ENCODE results near the gene CYBRD1.

CYBRD1 gene, protein sequence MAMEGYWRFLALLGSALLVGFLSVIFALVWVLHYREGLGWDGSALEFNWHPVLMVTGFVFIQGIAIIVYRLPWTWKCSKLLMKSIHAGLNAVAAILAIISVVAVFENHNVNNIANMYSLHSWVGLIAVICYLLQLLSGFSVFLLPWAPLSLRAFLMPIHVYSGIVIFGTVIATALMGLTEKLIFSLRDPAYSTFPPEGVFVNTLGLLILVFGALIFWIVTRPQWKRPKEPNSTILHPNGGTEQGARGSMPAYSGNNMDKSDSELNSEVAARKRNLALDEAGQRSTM
- 0.17 to 3.9 (median 1.7) reads per million in 3 donors for total RNA-seq

DNA sequence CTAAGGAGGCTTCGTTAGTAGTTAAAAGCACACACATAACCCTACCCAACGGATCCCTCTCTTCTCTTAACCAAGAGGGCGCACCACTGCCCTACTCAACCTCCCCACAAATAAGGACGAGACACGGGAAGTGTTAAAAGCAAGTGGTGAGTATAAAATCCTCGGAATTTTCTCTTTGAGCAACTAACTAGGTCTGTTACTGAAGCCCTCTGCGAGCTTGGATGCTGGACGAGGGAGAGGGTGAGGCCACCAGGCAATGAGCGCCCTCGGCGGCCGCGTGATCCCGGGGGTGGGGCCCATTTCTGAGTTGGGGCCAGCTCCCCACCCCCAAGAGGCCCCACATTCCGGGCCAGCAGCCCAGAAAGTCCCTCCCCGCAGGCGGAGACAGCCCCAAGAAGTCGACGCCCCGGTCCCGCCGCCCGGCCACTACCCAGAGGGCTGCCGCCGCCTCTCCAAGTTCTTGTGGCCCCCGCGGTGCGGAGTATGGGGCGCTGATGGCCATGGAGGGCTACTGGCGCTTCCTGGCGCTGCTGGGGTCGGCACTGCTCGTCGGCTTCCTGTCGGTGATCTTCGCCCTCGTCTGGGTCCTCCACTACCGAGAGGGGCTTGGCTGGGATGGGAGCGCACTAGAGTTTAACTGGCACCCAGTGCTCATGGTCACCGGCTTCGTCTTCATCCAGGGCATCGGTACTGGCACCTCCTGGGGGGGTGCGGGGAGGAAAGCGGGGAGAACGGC, at the start of gene CYBRD1:
CYBRD1 (plus strand) TSS at position 423 of the 736 bp plus-strand sequence; CDS start at position 495, 72 bp downstream.
- H3K9me3 ChIP-seq (ENCODE audit: control insufficient read depth, low read length) = no peaks in the 10 kb centered on the region
- no peak for DNase-seq
- H3K4me1 ChIP-seq (ENCODE audit: control insufficient read depth, insufficient read depth, low read length, poor library complexity, severe bottlenecking) = peaks cover 8% of the 10 kb centered on the region
- H3K27ac ChIP-seq (ENCODE audit: insufficient read depth, low read length, poor library complexity, severe bottlenecking) = no peak within 1 kb of the TSS
- H3K4me3 ChIP-seq (ENCODE audit: insufficient read depth, low read depth, low read length, poor library complexity, severe bottlenecking) = peak within 1 kb of the TSS; percentile 49
- H3K36me3 ChIP-seq (ENCODE audit: control insufficient read depth, insufficient read depth, low read length) = no peaks in the 10 kb centered on the region
- H3K27me3 ChIP-seq (replicated peaks; ENCODE audit: control insufficient read depth, insufficient read depth, low read length, poor library complexity, severe bottlenecking) = peaks cover 8% of the 10 kb centered on the region

DNA sequence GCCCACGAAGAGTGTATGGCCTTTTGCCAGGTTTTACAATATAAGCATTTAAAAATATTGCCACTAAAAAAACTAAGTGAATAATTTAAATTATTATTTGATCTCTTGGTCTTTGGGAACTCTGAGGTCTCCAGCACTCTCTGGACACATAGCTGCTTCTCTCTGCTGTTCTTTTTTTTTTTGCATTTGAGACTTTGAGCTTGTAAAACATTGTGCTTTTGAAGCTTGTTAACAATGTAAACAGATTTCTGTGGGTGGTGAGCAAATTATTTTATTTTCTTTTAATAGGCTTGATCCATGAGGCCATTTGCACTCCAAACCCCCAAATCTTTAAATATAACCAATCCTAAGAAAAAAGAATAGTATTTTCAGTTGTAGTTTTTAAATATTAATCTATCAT, 46.3 kb upstream of the CYBRD1 start:
- H3K27me3 ChIP-seq (replicated peaks; ENCODE audit: control insufficient read depth, insufficient read depth, low read length, poor library complexity, severe bottlenecking) = no peaks in the 10 kb centered on the region
- no peak overlapping the region for H3K4me3 ChIP-seq (ENCODE audit: insufficient read depth, low read depth, low read length, poor library complexity, severe bottlenecking)
- DNase-seq = no peak
- H3K9me3 ChIP-seq (ENCODE audit: control insufficient read depth, low read length) = no peaks in the 10 kb centered on the region
- H3K36me3 ChIP-seq (ENCODE audit: control insufficient read depth, insufficient read depth, low read length) = peaks cover 26% of the 10 kb centered on the region
- H3K4me1 ChIP-seq (ENCODE audit: control insufficient read depth, insufficient read depth, low read length, poor library complexity, severe bottlenecking) = no peaks in the 10 kb centered on the region
- H3K27ac ChIP-seq (ENCODE audit: insufficient read depth, low read length, poor library complexity, severe bottlenecking) = no peak overlapping the region

DNA sequence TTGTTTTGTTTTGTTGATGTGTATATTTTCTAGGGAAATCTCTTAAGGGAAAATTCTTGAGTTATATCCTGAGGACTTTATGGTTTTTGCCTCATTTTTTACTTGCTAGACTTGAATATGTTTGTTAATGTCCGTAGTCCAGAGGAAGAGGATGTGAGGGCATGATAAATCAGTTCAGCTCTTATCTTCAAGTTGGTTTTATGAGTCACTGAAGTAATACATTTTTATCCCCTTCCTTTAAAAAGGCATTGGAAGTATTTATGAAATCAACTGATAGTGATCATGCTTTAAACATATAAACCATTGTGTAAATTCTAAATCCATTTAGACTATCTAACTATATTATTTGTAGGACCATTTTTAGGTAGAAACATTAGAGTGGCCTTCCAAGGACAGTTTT, 43.9 kb upstream of the CYBRD1 start:
- no peak for DNase-seq
- H3K4me1 ChIP-seq (ENCODE audit: control insufficient read depth, insufficient read depth, low read length, poor library complexity, severe bottlenecking) = no peaks in the 10 kb centered on the region
- H3K27me3 ChIP-seq (replicated peaks; ENCODE audit: control insufficient read depth, insufficient read depth, low read length, poor library complexity, severe bottlenecking) = no peaks in the 10 kb centered on the region
- H3K9me3 ChIP-seq (ENCODE audit: control insufficient read depth, low read length) = no peaks in the 10 kb centered on the region
- peaks cover 35% of the 10 kb centered on the region for H3K36me3 ChIP-seq (ENCODE audit: control insufficient read depth, insufficient read depth, low read length)
- H3K4me3 ChIP-seq (ENCODE audit: insufficient read depth, low read depth, low read length, poor library complexity, severe bottlenecking) = no peak overlapping the region
- no peak overlapping the region for H3K27ac ChIP-seq (ENCODE audit: insufficient read depth, low read length, poor library complexity, severe bottlenecking)

DNA sequence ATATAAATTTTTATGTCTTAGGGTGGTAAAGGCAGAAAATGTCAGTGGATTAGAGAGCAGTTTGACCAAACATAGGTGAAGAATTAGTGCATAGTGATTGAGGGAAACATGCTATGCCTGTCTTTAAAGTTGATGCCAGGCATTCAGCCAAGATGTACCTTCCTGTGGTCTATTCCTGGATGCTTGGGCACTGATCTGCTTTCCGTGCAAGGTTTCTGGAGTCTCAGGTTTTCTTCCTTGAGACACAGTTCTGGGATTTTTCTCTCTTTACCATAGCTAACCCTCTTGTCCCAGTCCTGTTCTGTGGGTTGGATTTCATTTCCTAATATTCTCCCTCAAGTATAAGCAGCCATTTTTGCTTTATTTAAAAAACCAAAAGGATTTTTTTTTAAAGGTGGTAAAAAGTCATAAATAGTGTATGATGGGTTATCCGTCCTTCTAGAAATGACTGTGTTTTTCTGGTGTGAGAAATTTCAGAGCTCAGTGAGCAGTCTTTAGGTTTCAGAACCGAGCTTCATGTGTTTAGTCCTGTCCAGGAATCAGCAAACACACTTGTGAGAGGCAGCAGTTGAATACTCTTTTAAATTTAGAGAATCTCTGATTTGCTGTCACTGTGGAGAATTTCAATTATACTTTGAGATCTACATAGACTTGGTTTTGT, 43.0 kb upstream of the CYBRD1 start:
- H3K4me1 ChIP-seq (ENCODE audit: control insufficient read depth, insufficient read depth, low read length, poor library complexity, severe bottlenecking) = no peaks in the 10 kb centered on the region
- H3K9me3 ChIP-seq (ENCODE audit: control insufficient read depth, low read length) = no peaks in the 10 kb centered on the region
- H3K36me3 ChIP-seq (ENCODE audit: control insufficient read depth, insufficient read depth, low read length) = peaks cover 35% of the 10 kb centered on the region
- no peak for DNase-seq
- H3K4me3 ChIP-seq (ENCODE audit: insufficient read depth, low read depth, low read length, poor library complexity, severe bottlenecking) = no peak overlapping the region
- no peak overlapping the region for H3K27ac ChIP-seq (ENCODE audit: insufficient read depth, low read length, poor library complexity, severe bottlenecking)
- no peaks in the 10 kb centered on the region for H3K27me3 ChIP-seq (replicated peaks; ENCODE audit: control insufficient read depth, insufficient read depth, low read length, poor library complexity, severe bottlenecking)

DNA sequence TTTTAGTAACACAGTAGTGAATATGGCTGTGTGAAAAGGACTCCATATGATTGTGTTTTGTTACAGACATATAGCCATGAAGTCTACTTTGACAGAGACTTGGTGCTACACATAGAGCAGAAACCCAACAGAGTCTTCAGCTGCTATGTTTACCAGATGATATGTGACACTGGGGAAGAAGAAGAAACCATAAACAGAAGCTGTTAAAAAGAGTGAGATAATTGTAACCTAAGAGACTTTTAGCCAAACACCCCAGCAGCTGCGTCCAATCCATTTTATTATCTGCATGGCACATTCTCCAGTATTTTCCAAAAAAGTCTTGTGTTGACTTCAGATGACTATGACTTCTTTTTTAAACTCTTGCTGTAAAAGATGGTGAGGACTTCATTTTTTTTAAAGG, 41.4 kb upstream of the CYBRD1 start:
- no peak overlapping the region for H3K4me3 ChIP-seq (ENCODE audit: insufficient read depth, low read depth, low read length, poor library complexity, severe bottlenecking)
- no peaks in the 10 kb centered on the region for H3K27me3 ChIP-seq (replicated peaks; ENCODE audit: control insufficient read depth, insufficient read depth, low read length, poor library complexity, severe bottlenecking)
- DNase-seq = no peak
- no peaks in the 10 kb centered on the region for H3K4me1 ChIP-seq (ENCODE audit: control insufficient read depth, insufficient read depth, low read length, poor library complexity, severe bottlenecking)
- H3K9me3 ChIP-seq (ENCODE audit: control insufficient read depth, low read length) = no peaks in the 10 kb centered on the region
- H3K36me3 ChIP-seq (ENCODE audit: control insufficient read depth, insufficient read depth, low read length) = peaks cover 27% of the 10 kb centered on the region
- H3K27ac ChIP-seq (ENCODE audit: insufficient read depth, low read length, poor library complexity, severe bottlenecking) = no peak overlapping the region

DNA sequence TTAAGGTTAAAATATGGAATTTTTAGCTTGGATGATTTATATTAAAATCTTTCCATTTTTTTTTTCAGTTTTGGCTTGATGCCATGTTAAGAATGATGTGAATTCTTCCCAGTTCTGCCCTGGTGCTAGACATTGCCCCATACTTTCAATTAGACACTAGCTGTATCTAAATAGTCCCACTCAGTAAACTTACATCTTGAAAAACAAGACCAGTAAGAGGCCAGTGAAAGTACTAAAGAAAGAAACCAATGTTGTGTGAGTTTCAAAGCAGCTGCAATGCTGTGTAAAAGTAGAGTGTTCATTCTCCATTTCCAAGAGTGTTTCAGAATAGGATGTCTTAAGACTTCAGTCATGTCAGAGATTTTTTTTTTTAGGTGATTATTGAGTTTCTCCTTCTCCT, 40.0 kb upstream of the CYBRD1 start:
- no peaks in the 10 kb centered on the region for H3K27me3 ChIP-seq (replicated peaks; ENCODE audit: control insufficient read depth, insufficient read depth, low read length, poor library complexity, severe bottlenecking)
- H3K4me1 ChIP-seq (ENCODE audit: control insufficient read depth, insufficient read depth, low read length, poor library complexity, severe bottlenecking) = no peaks in the 10 kb centered on the region
- H3K4me3 ChIP-seq (ENCODE audit: insufficient read depth, low read depth, low read length, poor library complexity, severe bottlenecking) = no peak overlapping the region
- no peak overlapping the region for H3K27ac ChIP-seq (ENCODE audit: insufficient read depth, low read length, poor library complexity, severe bottlenecking)
- DNase-seq = no peak
- H3K36me3 ChIP-seq (ENCODE audit: control insufficient read depth, insufficient read depth, low read length) = peaks cover 27% of the 10 kb centered on the region
- H3K9me3 ChIP-seq (ENCODE audit: control insufficient read depth, low read length) = no peaks in the 10 kb centered on the region

DNA sequence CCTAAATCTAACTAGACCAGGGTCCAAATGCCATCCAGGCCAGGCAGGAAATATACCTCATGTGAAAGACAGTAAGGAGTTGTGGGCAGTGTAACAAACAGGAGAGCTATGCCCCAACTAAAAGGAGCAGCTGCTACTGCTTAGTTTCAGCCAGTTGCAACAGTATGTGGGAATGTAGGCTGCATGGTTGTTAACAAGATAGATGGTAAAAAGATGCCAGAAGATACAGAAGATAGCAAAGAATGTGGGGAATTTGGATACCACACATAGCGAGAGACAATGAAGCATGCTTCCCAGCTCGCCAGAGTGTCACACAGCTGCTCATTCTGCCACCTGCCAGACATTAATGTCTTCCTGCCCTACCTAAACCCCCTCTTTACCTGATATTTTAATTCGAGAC, 39.4 kb upstream of the CYBRD1 start:
- no peaks in the 10 kb centered on the region for H3K9me3 ChIP-seq (ENCODE audit: control insufficient read depth, low read length)
- H3K27me3 ChIP-seq (replicated peaks; ENCODE audit: control insufficient read depth, insufficient read depth, low read length, poor library complexity, severe bottlenecking) = no peaks in the 10 kb centered on the region
- no peaks in the 10 kb centered on the region for H3K4me1 ChIP-seq (ENCODE audit: control insufficient read depth, insufficient read depth, low read length, poor library complexity, severe bottlenecking)
- H3K4me3 ChIP-seq (ENCODE audit: insufficient read depth, low read depth, low read length, poor library complexity, severe bottlenecking) = no peak overlapping the region
- peaks cover 27% of the 10 kb centered on the region for H3K36me3 ChIP-seq (ENCODE audit: control insufficient read depth, insufficient read depth, low read length)
- H3K27ac ChIP-seq (ENCODE audit: insufficient read depth, low read length, poor library complexity, severe bottlenecking) = no peak overlapping the region
- DNase-seq = no peak

DNA sequence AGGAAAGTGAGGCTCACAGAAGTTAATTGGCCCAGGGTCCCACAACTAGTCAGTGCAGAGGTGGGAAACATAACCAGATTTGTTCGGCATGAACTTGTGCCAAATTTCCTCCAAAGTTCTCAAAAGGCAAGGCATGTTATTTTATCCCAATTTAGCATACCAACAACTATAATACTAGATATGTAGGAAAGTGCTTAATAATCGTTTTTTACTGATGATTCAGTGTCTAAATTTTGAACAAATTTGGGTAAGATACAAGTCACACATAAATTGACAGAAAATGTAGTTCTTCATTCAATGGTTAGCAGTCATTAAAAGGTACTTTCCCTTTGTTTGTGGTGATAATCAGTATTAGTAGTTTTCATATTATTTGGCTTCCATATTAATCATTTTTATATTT, 38.5 kb upstream of the CYBRD1 start:
- Histone ChIP-seq H3K4me3 (ENCODE audit: insufficient read depth, low read depth, low read length, poor library complexity, severe bottlenecking) (no peak overlapping the region), H3K36me3 (ENCODE audit: control insufficient read depth, insufficient read depth, low read length) (peaks cover 22% of the 10 kb centered on the region), H3K4me1 (ENCODE audit: control insufficient read depth, insufficient read depth, low read length, poor library complexity, severe bottlenecking) (no peaks in the 10 kb centered on the region), H3K27ac (ENCODE audit: insufficient read depth, low read length, poor library complexity, severe bottlenecking) (no peak overlapping the region), H3K27me3 (replicated peaks; ENCODE audit: control insufficient read depth, insufficient read depth, low read length, poor library complexity, severe bottlenecking) (no peaks in the 10 kb centered on the region), H3K9me3 (ENCODE audit: control insufficient read depth, low read length) (no peaks in the 10 kb centered on the region)
- no peak for DNase-seq

DNA sequence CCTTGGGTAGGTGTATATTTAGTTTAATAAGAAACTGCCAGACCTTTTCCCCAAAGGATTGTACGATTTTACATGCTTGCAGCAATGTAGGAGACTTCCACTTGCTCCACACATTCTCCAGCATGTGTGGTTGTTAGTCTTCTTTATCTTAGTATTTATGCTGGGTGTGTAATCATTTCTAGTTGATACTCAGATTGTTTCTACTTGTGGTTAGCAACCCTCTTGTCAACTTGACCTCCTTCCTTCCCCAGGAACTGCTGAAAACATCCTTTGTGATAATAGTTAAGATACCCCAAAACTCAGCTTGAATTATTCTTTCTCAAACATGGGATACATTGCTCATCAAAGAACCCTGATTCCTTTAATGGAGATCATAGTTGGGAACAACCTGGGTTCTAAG, 37.2 kb upstream of the CYBRD1 start:
- no peak overlapping the region for H3K4me3 ChIP-seq (ENCODE audit: insufficient read depth, low read depth, low read length, poor library complexity, severe bottlenecking)
- no peaks in the 10 kb centered on the region for H3K4me1 ChIP-seq (ENCODE audit: control insufficient read depth, insufficient read depth, low read length, poor library complexity, severe bottlenecking)
- no peaks in the 10 kb centered on the region for H3K9me3 ChIP-seq (ENCODE audit: control insufficient read depth, low read length)
- peaks cover 22% of the 10 kb centered on the region for H3K36me3 ChIP-seq (ENCODE audit: control insufficient read depth, insufficient read depth, low read length)
- H3K27me3 ChIP-seq (replicated peaks; ENCODE audit: control insufficient read depth, insufficient read depth, low read length, poor library complexity, severe bottlenecking) = no peaks in the 10 kb centered on the region
- no peak for DNase-seq
- no peak overlapping the region for H3K27ac ChIP-seq (ENCODE audit: insufficient read depth, low read length, poor library complexity, severe bottlenecking)

DNA sequence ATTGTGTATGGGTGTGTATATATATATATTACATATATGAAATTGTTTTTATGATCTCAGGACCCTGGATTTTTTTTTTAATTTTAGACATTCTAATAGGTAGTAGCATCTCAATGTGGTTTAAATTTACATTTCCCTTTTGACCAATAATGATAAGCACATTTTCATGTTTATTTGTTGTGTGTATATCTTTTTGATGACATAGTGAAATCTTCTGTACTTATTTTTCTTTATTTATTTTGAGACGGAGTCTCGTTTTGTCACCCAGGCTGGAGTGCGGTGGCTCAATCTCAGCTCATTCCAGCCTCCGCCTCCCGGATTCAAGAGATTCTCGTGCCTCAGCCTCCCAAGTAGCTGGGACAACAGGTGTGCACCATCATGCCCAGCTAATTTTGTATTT, 35.1 kb upstream of the CYBRD1 start:
- Histone ChIP-seq H3K36me3 (ENCODE audit: control insufficient read depth, insufficient read depth, low read length) (peaks cover 9% of the 10 kb centered on the region), H3K27me3 (replicated peaks; ENCODE audit: control insufficient read depth, insufficient read depth, low read length, poor library complexity, severe bottlenecking) (no peaks in the 10 kb centered on the region), H3K4me3 (ENCODE audit: insufficient read depth, low read depth, low read length, poor library complexity, severe bottlenecking) (no peak overlapping the region), H3K4me1 (ENCODE audit: control insufficient read depth, insufficient read depth, low read length, poor library complexity, severe bottlenecking) (no peaks in the 10 kb centered on the region), H3K27ac (ENCODE audit: insufficient read depth, low read length, poor library complexity, severe bottlenecking) (no peak overlapping the region), H3K9me3 (ENCODE audit: control insufficient read depth, low read length) (no peaks in the 10 kb centered on the region)
- DNase-seq = no peak

All from effector memory CD4-positive, alpha-beta T cell (primary cell).